HG03558 (cell line): Measurements from ENCODE around the gene TOP3B.
"Not testable (repeated sequence)": the region's sequence is repeated elsewhere in the genome, so short reads cannot be mapped to it uniquely, and the experiment has no call there.

Experiments used
- ATAC-seq: cut with Tn5 transposase; IDR thresholded peaks from one replicate; pipeline ENCODE4 v1.9.1; 2021; ENCODE audit warnings: moderate number of reproducible peaks; ENCODE audit not compliant: unreplicated experiment; ENCODE audit errors: extremely low read depth

Gene TOP3B

DNA sequence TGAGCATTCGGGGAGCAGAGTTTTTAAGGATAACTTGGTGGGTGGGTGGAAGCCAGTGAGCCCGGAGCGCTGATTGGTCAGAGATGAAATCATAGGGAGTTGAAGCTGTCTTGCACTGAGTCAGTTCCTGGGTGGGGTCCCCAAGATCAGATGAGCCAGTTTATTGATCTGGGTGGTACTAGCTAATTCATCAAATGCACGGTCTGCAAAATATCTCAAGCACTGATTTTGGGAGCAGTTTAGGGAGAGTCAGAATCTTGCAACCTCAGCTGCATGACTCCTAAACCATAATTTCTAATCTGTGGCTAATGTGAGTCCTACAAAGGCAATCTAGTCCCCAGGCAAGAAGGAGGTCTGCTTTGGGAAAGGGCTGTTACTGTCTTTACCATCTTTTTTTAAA, 72.2 kb downstream of the TOP3B start:
- not testable (repeated sequence) for ATAC-seq

DNA sequence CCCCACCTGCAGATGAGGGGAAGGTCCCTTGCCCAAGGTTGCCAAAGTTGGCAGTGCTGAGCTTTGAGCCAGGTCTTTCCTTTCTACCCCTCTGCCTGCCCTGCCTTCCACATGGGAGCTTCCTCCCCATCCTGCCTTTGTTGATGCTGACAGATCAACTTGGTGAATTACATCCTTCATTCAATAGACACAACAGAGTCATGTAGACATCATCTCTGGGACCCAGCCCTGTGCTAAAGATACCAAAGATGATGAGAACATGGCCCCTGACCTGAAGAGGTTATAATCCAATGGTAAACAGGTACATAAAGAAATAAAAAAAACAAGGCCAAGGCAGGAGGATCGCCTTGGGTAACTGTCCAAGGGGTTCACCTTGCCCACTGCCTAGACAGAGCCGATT, 72.7 kb downstream of the TOP3B start:
- no peak for ATAC-seq

DNA sequence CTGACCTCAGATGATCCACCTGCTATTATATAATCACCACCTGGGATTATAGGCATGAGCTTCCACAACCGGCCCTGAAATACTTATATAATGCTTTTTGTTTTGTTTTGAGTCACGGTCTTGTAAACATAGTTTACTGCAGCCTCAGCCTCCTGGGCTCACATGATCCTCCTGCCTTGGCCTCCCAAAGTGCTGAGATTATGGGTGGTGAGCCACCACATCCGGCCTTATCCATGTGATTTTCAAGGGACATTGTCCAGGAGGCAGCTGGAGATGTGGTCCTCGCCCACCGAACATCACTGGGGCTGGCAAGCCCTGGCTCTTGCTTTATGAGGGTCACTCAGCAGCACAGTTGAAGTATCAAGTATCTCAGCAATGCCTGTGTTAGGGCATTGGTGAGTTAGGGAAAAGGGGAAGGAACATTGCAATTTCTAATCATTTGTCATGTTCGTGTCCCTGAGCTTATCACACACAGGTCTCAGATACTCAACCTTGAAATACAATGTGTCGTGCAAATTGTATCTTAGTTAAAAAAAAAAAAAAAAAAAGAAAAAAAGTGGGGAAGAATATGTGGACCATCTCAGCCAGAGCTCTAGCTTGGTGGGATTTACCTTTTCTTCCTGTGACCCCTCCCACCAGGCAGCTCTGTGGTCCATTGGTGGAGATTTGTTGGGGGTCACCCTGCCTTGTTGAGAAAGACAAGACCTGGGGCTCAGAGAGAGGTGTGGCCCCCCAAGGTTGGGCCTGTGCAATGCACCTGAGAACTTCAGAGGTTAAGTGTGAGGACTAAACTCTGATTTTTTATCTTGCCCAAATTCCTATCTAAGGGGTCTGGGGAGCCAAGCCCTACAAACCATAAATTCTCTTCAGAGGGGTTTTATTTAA, 74.7 kb downstream of the TOP3B start:
- ATAC-seq = no peak
